CD4-positive, alpha-beta T cell treated with Interleukin-6 for 4 hours (primary cell): ENCODE measurements around the gene FASTKD1.

Experiments used
- DNase-seq: peaks from one replicate; pipeline ENCODE4 v3.0.0-alpha.2; 2020; ENCODE audit warnings: mixed read lengths

Gene FASTKD1

DNA sequence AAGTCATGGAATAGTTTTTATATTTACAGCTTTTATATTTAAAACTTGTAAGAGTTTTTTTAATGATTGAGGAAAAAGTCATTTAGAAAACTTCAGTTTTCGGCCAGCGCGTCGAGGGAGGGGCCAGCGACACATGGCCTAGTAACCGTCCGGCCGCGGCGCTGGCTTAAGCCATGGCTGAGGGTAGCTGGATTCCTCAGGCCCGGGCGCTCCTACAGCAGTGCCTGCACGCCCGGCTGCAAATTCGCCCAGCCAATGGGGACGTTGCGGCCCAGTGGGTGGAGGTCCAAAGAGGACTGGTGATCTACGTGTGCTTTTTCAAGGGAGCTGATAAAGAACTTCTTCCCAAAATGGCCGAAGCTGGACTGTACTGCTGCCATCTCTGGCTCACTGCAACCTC, 69.0 kb downstream of the FASTKD1 start:
- no peak for DNase-seq

- no peak for DNase-seq
These were observed 78.2 kb downstream of the FASTKD1 start for GRCh38 chr2:169495310-169495928.

DNA sequence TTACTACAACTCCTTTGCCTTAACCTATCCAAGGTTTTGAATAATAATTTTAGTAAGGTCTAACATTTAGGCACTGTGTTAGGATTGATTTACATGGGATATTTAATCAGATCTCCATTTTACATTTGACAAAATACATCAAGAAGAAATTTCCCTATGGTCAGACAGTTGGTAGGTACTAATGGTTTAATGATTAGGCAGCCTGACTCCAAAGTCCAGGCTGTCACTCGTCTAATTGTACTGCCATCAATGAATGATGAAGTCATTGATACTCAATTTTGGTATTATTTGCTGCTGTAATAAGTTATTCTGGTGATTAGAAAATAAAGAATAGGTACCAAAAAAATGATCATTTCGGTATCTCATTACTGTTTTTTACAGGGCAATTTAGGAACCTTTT, 80.3 kb downstream of the FASTKD1 start:
- DNase-seq, result no peak

DNA sequence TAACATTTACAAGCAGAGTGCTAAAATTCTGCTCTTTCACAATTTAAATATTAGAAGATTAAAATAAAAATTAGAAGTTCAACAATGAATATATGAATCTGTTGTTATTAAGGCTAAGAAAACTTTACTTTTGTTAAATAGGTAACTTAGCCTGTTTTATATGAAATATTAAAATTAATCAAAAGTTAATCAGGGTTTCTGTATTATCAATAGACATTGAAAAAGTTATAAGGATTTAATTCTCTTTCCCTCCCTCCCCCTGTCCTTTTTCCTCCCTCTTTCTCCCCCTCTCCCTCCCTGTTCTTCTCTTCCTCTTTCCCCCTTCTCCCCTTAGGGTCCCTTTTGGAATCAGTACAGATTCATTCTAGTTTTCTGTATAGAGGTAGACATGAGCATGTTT, 82.3 kb downstream of the FASTKD1 start:
- no peak for DNase-seq

DNA sequence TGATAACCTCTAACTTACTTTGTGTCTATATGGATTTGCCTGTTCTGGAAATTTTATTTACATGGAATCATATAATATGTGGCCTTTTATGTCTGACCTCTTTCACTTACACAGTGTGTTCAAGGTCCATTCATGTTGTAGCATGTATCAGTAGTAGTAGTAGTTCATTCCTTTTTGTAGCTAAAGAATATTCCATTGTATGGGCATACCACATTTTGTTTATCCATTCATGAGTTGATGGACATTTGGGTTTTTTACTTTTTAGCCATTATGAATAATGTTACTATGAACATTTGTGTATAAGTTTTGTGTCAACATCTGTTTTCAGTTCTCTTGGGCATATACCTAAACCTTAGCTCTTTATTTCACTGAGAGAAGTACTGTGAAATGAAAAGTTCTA, 82.8 kb downstream of the FASTKD1 start:
- no peak for DNase-seq

DNA sequence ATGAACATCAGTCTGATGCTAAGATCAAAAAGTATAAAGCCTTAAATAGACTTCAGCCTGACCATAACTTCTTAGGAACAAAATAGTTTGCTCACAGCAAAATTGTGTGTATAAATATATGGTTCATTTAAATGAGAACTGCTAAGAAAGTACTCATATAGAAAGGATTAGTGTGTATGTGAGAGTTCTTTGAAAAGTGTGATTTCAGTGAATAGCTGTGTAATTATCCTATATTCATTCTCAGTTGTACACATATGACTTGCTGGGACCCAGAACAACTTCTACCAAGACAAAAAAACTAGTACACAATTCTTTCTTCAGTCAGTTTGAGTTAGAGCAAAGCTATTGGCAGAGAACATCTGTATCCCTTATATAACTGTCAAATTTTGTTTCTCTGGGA, 87.2 kb downstream of the FASTKD1 start:
- DNase-seq, result no peak

GRCh38 chr2:169485650-169486138, 88.0 kb downstream of the FASTKD1 start:
- no peak for DNase-seq

DNA sequence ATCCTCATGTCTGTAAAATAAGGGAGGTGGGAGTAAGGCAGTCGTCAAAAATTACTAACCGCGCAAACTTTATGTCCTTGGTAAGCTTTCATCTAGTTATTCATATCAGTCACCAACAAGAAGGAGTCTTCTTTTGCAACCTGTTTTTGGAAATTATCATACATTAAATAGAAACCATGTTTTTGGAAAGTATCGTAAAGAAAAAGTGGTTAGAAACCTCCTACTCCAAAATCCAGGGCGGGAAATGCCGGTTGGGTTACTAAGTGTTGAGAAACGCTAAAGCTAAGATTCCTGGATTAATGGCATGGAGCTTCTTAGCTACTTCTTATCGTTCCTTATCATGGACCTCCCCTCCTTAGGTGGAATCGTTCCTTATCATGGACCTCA, 93.6 kb downstream of the FASTKD1 start:
- DNase-seq, result no peak
